RWPE2 (cell line): ENCODE data around the gene HS3ST4.

Experiments
- ATAC-seq: fragments of 200-7000 bp; cut with Tn5 transposase; 3 replicates; pipeline ENCODE4 v1.9.1; 2021; ENCODE audit warnings: low read depth
- DNase-seq: peaks from one replicate; pipeline ENCODE4 v3.0.0-alpha.2; 2020; ENCODE audit warnings: low spot score
- H3K27ac ChIP-seq: fragments of 450-650 bp; 2 replicates; pipeline ENCODE4 v1.5.1; 2017; ENCODE audit warnings: mild to moderate bottlenecking; ENCODE audit not compliant: poor library complexity, severe bottlenecking
- H3K27me3 ChIP-seq: fragments of 250-450 bp; sonication (Bioruptor Pico); 2 replicates; pipeline ENCODE4 v1.5.1; 2021; ENCODE audit warnings: mild to moderate bottlenecking, moderate library complexity; ENCODE audit not compliant: insufficient read depth, poor library complexity, severe bottlenecking
- H3K36me3 ChIP-seq: fragments of 250-450 bp; sonication (Bioruptor Pico); 2 replicates; pipeline ENCODE4 v1.5.1; 2020; ENCODE audit warnings: low read depth, mild to moderate bottlenecking, moderate library complexity
- H3K4me1 ChIP-seq: fragments of 250-450 bp; sonication (Bioruptor Pico); 2 replicates; pipeline ENCODE4 v1.5.1; 2021; ENCODE audit warnings: mild to moderate bottlenecking, moderate library complexity; ENCODE audit not compliant: insufficient read depth, poor library complexity, severe bottlenecking
- H3K4me3 ChIP-seq: fragments of 250-450 bp; sonication (Bioruptor Pico); 2 replicates; pipeline ENCODE4 v1.5.1; 2021; ENCODE audit warnings: mild to moderate bottlenecking, moderate library complexity; ENCODE audit not compliant: severe bottlenecking
- H3K9me3 ChIP-seq: fragments of 250-450 bp; sonication (Bioruptor Pico); 2 replicates; pipeline ENCODE4 v1.5.1; 2021; ENCODE audit warnings: mild to moderate bottlenecking, moderate library complexity; ENCODE audit not compliant: severe bottlenecking
- CTCF ChIP-seq: fragments of 450-650 bp; IDR thresholded peaks from one replicate; pipeline ENCODE4 v1.5.1; 2017; ENCODE audit warnings: mild to moderate bottlenecking, moderate library complexity; ENCODE audit not compliant: poor library complexity, severe bottlenecking

HS3ST4 gene

DNA sequence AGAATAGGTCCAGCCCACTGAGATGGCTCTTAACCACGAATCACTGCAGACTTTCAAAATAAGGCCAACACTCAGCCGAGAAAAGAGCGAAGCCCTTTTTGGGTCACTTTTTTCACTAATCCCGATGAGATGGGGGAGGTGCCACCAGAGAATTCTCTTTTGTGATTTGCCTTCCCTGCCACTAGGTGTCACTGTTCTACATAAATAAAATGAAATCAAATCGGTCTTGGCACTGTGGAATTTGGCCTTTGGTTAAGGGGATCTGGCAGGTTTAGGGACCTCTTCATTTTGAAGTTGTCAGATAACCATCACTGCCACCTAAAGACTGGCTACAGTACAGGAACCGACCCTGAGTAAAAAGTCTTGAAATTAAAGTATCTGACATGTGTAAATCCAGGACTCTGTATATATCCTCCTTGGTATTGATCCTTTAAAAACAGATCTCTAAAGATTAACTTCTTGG is 147.0 kb downstream of the HS3ST4 start:
- no peak for ATAC-seq
- H3K4me1 ChIP-seq, result no peaks in the 10 kb centered on the region

DNA sequence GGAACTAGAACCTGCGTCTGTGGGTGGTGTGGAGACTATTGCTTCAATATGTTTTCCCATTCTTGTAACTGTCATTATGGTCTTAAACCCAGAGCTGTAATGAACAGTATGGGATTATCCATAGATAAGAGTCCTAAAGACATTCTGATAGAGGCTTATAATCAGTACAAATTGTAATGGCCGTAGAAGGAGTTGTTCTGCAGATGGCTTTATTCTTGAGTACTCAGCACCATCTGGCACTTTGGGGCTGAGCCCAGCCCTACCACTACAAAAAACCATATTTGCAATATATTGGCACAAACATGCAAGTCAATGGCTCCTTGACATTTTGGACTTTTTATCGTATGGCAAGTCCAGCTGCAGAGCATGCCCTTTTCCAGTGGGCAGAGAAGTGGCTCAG is 150.0 kb downstream of the HS3ST4 start:
- Histone ChIP-seq H3K4me3 (no peak overlapping the region), H3K27me3 (no peaks in the 10 kb centered on the region), H3K27ac (no peak overlapping the region), H3K9me3 (no peaks in the 10 kb centered on the region), H3K4me1 (no peaks in the 10 kb centered on the region), H3K36me3 (no peaks in the 10 kb centered on the region)
- no peak for ATAC-seq
- no peak for TF ChIP-seq CTCF
- DNase-seq, result no peak

More for the DNA sequence above, 147.0 kb downstream of the HS3ST4 start:
- DNase-seq, result no peak
- no peaks in the 10 kb centered on the region for H3K9me3 ChIP-seq
- no peak overlapping the region for H3K4me3 ChIP-seq
- no peaks in the 10 kb centered on the region for H3K27me3 ChIP-seq
- no peaks in the 10 kb centered on the region for H3K36me3 ChIP-seq
- no peak overlapping the region for H3K27ac ChIP-seq
- peak; percentile 73 for TF ChIP-seq CTCF

- H3K4me3 ChIP-seq, result no peak overlapping the region
- no peak for DNase-seq
- no peak for TF ChIP-seq CTCF
- no peaks in the 10 kb centered on the region for H3K9me3 ChIP-seq
- no peak for ATAC-seq
- no peaks in the 10 kb centered on the region for H3K27me3 ChIP-seq
- H3K36me3 ChIP-seq, result no peaks in the 10 kb centered on the region
- H3K4me1 ChIP-seq, result no peaks in the 10 kb centered on the region
- H3K27ac ChIP-seq, result no peak overlapping the region
These were observed 154.1 kb downstream of the HS3ST4 start for GRCh38 chr16:25845901-25846300.

DNA sequence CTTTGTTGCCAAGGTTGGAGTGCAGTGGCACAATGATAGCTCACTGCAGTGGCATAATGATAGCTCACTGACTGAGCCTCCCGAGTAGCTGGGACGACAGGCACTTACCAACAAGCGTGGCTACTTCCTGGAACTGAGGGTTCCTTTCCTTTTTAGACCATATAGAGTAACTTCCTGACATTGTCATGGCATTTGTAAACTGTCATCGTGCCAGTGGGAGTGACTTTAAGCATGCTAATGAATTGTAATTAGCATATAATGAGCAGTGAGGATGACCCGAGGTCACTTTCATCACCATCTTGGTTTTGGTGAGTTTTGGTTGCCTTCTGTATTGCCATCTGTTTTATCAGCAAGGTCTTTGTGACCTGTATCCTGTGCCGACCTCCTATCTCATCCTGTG is 162.4 kb downstream of the HS3ST4 start:
- no peaks in the 10 kb centered on the region for H3K36me3 ChIP-seq
- ATAC-seq, result no peak
- no peaks in the 10 kb centered on the region for H3K27me3 ChIP-seq
- no peak for TF ChIP-seq CTCF
- H3K27ac ChIP-seq, result no peak overlapping the region
- no peaks in the 10 kb centered on the region for H3K9me3 ChIP-seq
- H3K4me1 ChIP-seq, result no peaks in the 10 kb centered on the region
- no peak overlapping the region for H3K4me3 ChIP-seq
- DNase-seq, result no peak

GRCh38 chr16:25855063-25855462 is 163.3 kb downstream of the HS3ST4 start:
- TF ChIP-seq CTCF, result no peak
- no peak for ATAC-seq
- Histone ChIP-seq H3K27ac (no peak overlapping the region), H3K4me1 (no peaks in the 10 kb centered on the region), H3K9me3 (no peaks in the 10 kb centered on the region), H3K36me3 (no peaks in the 10 kb centered on the region), H3K4me3 (no peak overlapping the region), H3K27me3 (no peaks in the 10 kb centered on the region)
- DNase-seq, result no peak
